Activated naive CD4-positive, alpha-beta T cell treated with Interleukin-2 at 50 U/mL for 16 hours (primary cell): Measurements from ENCODE around the gene HELZ.
"Not testable (repeated sequence)": the region's sequence is repeated elsewhere in the genome, so short reads cannot be mapped to it uniquely, and the experiment has no call there.

Source experiments
- DNase-seq: peaks from one replicate; pipeline ENCODE4 v3.0.0-alpha.2; 2020

Gene HELZ

DNA sequence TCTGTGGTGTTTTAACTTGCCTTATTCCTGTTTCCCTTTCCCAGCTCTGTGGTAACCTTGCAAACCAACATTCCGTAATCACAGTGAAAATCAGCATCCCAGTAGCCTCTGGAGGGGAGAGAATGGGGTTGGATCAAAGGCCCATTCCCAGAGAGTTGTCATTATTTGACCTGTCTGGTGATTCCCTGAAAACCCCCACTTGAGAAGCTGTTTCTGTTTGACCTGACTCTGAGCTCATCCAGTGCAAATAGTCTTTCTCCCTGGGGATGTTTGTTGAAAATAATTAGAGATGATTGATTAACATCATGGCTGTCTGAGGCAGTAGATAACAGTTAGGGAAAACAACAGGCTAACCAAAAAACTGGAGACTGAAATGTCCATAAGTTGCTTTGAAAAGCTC lies 197.6 kb downstream of the HELZ start:
- DNase-seq, result no peak

DNA sequence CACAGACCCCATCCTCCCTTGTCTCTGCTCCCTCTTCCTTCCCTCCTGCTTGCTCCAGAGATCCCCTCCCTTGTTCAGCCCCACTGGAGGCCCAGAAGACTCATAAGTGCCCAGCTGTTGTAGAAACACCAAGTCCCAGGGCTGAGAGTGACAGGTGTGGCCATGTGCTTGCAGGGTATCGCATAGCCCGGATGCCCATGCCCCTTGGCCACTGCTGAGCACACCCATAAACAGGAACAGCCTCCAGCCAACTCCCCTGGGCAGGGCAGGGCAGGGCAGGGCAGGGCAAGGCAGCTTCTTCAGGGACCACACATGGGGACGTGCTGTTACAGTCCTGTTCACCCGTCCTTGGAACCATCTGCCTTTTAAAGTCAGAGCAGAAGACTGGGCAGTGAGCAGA lies 198.6 kb downstream of the HELZ start:
- DNase-seq, result no peak

DNA sequence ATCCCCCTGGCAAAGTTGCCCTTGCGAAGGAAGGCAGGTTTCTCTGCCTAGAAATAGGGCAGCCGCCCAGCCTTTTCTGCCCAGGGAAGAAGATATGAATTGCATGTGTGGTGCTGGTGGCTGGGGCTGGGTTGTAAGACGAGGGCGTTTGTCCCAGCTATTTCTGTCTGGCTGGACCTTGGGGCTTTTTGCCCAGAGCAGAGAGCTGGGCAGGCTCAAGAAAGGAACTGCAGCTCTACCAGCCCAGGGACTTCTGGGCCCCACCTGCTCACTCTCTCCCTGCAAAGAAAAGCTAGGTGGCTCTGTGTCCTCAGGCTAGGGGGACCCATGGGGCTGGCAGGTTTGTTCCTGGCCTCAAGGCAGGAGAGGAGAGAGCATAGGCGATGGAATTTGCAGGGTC lies 200.1 kb downstream of the HELZ start:
- DNase-seq, result no peak

DNA sequence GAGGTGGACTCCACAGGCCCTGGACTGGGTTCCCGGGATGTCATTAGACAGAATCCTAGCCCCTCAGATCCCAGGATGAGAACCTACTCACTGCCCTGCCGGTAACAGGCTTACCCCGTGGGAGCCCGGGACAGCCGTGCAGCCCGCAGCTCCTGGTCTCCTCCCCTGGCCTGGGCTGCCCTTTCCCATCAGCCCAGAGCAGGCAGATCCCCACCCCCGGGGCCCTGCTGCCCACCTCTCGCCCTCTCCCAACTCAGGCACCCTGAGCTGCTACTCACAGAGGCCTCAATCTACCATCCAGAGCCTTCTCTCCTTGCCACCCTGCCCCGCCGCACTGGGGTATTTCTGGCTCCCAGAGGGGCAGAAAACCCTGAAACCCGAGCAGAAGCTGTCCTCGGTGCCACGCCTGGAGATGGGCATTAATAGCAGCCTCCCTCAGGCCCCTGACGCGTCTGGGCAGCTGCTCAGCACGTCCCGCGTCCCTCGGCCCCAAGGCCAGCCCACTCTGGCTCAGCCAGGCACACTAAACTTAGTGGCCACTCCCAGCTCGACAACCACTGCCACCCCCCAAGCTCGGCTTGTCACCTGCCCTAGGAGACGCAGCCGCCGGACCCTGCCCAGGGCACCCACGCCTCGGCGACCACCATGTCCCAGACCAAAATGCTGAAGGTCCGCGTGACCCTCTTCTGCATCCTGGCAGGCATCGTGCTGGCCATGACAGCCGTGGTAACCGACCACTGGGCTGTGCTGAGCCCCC lies 200.8 kb downstream of the HELZ start, which contains the start of gene CACNG1:
CACNG1 (plus strand) TSS at position 539 of the 757 bp plus-strand sequence; CDS start at position 646, 107 bp downstream.
- no peak for DNase-seq

DNA sequence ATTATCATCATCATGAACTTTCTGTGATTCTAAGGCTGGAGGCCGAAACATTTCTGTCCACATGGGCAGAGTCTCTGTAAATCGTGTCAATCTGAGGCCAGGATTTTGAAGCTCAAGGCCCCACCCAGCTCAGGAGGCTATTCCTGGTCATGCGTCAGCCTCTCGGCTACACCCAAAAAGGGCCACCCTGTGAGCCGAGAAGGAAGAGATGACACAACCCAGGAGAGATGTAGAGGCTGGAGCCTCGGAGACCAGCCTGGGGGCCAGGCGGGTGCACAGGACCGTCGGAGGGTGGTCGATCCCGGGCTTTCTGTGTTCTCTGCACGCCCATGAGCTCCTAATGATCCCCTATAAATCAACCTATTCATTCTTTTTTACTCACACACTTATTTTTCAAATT lies 201.7 kb downstream of the HELZ start:
- no peak for DNase-seq

DNA sequence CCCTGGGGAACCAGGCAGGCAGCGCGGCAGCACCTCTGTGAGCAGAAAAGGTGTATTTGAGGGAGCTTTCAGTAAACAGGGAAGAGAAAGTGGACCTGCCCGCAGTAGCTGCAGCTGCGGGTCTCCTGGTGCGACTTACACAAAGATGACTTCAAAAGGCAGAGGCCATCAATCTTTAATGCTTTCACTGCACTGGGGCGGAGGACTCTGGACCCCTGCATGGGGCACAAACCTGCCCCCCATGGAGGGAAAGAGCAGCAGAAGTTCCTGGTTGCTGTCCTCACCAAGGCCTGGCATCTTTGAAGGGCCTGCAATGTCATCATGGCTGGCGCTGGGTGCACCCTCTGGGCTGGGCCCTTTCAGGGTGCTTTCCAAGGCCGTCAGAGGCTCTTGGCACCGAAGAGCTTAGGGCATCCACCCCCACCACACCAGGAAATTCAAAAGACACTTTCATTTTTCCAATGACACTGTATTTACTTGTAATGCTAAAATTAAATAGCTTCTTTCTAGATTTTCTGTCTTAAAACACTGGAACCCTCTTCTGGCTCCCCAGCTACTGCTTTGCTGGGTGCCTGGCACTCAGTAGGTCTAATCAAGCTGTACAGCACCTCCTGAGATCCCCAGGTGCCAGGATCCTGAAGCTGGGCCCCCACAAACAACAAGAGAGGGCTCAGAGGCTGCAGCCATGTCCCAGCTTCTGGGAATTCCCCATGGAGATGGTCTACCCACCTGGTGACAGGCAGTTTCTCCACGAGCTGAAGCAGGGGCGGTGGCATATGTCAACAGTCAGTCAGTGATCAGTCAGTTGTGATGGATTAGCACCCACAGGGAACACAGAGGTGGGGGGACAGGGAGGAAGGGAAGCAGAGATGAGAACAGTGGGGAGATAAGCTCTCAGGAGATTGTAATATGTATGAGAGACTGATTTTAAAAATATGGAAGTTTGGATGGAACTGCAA lies 202.8 kb downstream of the HELZ start:
- no peak for DNase-seq

DNA sequence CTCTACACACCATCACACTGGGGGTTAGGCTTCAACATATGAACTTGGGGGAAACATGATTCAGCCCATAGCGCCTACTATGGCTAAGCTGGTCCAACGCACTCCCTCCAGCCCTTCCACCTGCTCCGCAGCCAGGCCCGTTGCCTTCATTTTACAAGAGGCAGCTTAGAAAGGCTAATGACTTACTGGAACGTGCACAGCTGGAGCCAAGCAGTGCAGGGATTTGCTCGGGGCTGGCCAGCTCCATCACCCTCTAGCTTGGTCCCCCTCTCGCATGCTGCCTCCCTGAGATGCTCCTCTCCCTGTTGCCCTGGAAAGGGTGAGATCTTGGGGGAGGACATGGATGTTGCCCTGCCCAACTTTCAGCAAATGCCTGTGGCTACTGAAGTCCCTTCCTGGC lies 203.5 kb downstream of the HELZ start:
- no peak for DNase-seq

DNA sequence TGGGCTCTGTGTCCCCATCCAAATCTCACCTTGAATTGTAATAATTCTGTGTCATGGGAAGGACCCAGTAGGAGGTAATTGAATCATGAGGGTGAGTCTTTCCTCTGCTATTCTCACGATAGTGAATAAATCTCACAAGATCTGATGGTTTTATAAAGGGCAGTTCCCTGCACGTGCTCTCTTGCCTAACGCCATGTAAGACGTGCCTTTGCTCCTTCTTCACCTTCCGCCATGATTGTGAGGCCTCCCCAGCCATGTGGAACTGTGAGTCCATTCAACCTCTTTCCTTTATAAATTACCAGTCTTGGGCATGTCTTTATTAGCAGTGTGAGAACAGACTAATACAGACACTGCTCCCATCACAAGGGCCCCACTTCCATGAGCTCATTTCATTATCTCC lies 203.9 kb downstream of the HELZ start:
- DNase-seq, result not testable (repeated sequence)

DNA sequence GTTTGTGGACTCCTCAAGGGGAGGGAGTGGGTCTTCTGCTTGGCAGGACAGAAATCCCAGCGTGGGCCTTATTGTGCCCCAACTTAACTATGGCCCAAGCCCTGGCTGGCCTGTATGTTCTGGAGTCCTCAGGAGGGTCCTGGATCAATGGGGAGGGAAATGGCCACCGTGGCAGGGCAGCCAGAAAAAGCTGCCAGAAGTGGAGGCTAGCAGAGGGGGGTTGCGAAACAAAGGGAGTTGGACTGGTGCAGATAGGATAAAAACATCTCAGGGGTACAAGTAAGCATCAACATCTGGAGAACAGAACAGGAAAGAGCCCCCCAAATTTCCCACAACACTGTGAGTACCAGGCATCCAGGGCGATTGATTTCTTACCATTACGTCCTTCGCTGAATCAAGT lies 204.3 kb downstream of the HELZ start:
- no peak for DNase-seq

DNA sequence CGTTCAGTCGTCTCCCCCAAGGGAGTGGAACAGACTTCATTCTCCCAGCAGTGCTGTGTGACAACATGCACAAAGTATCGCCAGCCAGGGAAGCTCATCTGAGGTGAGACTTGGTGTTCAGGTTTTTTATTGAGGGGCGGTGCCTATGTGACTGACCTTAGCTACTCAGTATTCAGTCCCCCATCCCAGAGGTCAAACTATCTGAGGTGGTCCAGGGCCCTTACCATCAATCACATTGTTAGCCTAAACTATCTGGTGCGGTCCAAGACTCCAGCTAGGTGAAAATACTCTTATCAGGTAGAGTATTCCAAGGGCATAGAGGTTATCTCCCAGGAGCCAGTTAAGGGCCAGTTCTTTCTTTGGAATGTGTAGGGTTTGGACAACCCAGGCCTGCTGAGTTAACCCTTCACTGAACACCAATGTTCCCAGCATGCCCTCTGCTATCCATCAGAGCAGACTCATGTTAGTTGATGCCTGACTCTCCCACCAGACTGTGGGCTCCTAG lies 206.1 kb downstream of the HELZ start:
- no peak for DNase-seq

DNA sequence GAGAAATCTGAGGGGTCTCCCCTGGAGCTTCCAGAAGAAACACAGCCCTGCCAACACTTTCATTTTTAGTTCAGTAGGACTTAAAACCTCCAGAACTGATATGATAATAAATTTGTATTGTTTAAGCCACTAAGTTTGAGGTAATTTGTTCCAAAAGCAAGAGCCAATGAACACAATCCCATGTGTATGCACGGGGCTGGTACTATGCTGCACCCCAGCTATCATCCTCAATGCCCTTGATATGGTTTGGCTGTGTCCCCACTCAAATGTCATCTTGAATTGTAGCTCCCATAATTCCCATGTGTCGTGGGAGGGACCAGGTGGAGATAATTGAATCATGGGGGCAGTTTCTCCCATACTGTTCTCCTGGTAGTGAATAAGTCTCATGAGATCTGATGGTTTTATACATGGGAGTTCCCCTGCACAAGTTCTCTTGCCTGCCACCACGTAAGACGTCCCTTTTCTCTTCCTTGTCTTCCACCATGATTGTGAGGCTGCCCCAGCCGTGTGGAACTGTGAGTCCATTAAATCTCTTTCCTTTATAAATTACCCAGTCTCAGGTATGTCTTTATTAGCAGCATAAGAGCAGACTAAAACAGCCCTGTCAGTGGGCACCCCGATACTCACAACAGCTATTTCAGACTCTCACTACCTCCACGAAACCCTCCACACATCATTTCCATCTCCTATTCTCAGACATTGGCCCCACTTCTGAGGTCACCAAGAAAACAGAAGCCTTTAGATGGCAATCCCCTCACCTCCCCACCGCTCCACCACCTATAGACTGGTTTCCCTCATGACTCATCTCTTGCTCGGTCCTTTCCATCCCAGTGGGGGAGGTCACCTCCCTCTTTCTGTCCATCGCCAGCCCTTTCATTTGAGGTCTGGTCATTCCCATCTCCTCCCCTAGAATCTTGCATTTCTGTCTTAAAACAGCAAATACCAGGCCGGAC lies 209.6 kb downstream of the HELZ start:
- no peak for DNase-seq

DNA sequence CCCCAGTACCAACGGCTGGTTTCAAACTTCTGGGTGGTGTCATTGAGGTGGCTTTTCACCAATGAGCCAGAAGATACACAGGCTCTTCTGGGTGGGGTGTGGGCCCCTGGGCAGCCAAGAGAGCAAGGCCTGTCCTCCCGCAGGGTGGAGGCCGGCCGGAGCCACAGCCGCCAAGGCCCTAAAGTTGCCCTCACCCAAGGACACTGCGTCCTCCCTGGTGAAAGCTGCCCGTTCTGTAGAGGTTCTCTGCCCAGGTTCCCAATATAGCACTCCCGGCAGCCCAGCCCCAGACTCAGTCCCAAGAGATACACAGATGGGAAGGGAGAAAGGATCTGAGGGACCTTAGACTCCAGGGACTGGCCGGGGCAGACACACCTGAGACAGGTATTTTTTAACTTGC lies 211.4 kb downstream of the HELZ start:
- no peak for DNase-seq

DNA sequence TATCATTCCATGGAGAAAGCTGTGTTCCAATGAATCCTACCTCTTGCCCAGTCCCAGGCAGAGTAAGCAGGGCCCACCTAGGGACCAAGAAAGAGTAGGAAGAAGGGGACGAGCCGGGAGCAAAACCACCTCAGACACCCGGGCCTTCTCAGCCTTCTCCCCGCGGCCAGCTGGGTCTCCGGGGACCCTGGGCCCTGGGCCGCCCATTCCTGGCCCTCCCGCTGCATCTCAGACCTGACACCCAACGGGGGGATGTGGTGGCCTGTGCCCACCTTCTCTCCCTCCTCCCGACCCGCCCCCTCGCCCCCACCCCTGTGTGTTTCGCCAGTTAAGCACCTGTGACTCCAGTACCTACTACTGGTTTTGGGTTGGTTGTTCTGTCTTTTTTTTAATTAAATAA lies 212.0 kb downstream of the HELZ start:
- no peak for DNase-seq

DNA sequence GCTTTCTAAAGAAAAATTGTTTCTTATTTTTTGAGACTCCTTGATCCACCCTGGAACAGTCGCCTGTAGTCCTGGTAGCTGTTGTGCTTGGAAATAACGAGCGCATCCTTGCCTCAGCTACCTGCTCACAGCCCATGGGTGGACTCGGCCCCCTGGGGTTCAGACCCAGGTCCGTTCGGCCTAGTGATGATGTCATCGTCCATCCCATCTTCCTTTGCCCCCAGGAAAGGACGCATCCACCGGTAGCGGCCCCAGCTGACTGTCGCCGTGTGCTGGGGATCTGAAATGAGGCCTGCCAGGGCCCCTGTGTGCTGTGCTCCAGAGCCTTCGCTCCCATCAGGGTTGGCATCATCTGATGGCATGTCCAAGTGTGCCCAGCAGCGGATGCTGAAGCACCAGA lies 212.6 kb downstream of the HELZ start:
- no peak for DNase-seq

DNA sequence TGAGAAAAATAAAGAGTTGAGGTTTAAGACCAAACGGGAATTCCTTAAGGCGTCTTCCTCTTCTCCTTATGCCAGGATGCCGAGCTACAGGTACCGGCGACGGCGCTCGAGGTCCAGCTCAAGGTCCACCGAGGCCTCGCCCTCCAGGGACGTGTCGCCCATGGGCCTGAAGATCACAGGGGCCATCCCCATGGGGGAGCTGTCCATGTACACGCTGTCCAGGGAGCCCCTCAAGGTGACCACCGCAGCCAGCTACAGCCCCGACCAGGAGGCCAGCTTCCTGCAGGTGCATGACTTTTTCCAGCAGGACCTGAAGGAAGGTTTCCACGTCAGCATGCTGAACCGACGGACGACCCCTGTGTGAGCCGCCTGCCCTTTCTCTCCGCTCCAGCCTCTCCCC lies 214.4 kb downstream of the HELZ start:
- DNase-seq, result no peak

DNA sequence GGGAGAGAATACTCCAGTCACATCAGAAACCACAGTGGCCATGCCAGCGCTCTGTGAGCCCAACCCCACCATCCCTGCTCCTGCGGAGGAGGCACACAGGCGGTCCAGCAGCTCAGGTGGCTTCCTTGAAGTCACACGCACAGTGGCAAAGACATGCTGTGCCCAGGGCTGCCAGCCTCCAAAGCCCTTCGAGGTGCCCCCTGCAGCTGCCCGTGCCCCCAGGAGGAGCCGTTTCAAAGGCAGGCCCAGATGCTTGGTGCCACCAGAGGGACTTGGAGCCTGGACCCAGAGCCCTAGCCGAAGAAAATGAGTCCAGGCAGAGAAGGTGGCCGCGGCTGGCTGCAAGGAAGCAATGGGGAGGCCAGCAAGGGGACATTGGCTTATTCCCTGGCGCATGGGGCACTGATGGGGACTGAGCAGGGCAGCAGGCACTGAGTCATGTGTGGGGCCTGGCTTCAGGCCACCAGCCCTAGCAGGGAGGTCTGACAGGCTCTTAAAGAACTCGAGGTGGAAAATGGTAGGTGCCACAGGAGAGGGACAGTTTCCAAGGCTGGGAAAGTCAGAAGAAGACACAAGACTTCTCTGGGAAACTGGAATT lies 217.9 kb downstream of the HELZ start:
- DNase-seq, result no peak

DNA sequence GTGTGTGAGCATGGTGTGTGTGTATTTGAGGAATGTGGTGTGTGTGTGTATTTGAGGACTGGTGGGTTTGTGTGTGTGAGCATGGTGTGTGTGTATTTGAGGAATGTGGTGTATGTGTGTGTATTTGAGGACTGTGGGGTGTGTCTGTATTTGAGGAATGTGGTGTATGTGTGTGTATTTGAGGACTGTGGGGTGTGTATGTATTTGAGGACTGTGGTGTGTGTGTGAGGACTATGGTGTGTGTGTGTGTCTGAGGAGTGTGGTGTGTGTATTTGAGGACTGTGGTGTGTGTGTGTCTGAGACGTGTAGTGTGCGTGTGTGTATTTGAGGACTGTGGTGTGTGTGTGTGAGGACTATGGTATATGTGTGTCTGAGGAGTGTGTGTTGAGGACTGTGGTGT lies 218.7 kb downstream of the HELZ start:
- DNase-seq, result no peak

DNA sequence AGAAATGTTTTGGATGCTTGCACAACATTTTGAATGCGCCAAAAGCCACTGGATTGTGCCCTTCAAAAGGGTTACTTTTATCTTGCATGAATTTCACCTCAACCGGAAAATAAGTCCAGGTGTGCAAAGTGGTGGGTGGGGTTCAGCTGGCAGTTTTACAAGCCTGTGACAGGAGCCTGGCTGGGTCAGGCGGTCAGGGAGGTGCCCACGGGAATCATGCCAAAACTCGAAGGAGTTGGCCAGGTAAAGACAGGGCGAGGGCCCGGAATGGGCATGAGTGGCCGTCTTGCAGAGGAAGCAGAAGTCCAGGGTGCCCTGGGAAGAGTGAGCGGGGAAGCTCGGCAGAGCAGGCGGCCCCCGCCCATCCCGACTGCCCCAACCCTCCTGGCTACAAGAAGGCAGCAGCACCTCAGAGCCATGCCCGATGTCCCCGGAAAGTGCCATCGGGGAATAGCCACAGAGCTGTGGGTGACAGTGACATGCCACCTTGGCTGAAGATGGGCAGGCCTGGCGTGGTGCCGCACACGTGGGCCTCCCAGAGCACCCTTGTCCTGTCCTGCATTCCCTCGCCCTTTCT lies 219.7 kb downstream of the HELZ start:
- DNase-seq, result no peak

DNA sequence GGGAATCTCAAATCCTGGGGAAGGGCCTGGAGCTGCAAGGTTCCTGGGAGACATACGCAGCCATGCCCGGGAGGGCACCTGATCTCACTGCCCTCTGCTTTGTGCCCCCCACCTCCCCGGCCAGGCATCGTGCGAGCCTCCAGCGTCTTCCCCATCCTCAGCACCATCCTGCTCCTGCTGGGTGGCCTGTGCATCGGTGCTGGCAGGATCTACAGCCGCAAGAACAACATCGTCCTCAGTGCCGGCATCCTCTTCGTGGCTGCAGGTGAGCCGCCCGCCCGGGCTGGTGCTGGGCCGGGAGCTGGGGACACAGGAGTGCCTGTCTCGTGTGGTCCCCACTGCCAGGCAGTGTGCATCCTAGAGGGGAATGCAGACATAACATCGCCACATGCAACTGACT lies 220.3 kb downstream of the HELZ start:
- DNase-seq, result no peak

DNA sequence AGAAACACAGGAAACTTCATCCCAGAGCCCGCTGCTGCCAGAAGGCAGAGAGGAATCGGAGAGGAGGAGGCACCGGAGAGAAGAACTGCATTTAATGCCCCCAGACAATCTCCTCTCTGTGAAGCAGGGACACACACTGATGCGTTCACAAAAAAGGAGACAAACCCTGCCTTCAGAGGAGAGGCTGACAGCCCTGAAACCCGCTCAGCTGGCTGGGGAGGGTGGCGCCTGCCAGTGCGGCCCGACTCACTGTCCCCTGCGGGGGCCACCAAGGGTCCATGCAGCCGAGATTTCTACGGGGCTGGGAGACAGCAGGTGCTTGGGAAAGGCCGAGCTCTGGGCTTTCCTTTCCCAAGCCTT lies 222.6 kb downstream of the HELZ start:
- DNase-seq, result no peak

DNA sequence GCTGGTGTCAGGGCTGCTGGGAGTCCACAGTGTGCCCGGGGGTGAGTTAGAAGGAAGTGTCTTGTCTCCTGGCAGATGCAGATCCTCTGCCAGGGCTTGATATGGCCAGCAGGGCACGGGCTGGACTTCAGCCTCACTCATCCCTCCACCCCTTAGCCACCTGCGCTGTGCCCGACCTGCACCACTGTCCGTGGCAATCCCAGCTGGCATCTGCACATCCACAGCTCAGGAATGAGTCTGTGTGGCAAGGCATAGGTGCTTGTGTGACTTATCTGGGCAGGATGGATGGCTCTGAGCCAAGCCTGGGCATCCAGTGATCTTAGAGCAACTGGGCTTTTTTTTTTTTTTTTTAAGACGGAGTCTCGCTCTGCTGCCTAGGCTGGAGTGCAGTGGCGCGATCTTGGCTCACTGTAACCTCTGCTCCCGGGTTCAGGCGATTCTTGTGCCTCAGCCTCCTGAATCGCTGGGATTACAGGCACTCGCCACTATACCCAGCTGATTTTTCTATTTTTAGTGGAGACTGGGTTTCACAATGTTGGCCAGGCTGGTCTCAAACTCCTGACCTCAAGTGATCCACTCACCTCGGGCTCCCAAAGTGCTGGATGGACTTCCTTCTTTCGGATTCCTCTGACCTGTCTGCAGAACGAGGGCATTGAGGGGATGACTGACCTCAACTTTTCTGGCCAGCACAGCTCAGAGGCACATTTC lies 223.1 kb downstream of the HELZ start:
- DNase-seq, result no peak
